A549 (cell line): ENCODE results near the gene TSPAN1. TPM values are rescaled to one million over a fixed set of nuclear protein-coding genes. Genes with fewer than 3 reads are reported as not detected.

Source experiments
- ATAC-seq, 2 experiments: fragments of 200-7000 bp in 1 of 2; fragments of >200 bp in 1 of 2; cut with Nextera tagmentation in 1 of 2; cut with Tn5 transposase in 1 of 2; 3 replicates each; pipeline versions ENCODE4 v1.8.0 to v1.9.1; 2018 to 2020; ENCODE audit warnings: mild to moderate bottlenecking in 1 of 2, moderate library complexity in 1 of 2
- CTCF ChIA-PET: fragments of 300-600 bp; sonication (Branson Sonifier 250); formaldehyde crosslinking; extraction: SDS; loops from one replicate; lab custom pipeline; 2021; ENCODE audit warnings: antibody characterized with exemption, inconsistent platforms; lab: Yijun Ruan, JAX
- POLR2A ChIA-PET: fragments of 350-600 bp; formaldehyde crosslinking; extraction: SDS; loops from one replicate; lab custom pipeline; 2021; ENCODE audit warnings: antibody characterized with exemption, inconsistent platforms; lab: Yijun Ruan, JAX
- DNase-seq, 2 experiments: peaks; one replicate each; pipeline versions ENCODE4 v3.0.0 to v3.0.0-alpha.2; 2011 to 2016; ENCODE audit warnings: low read depth in 1 of 2, low spot score in 1 of 2
- FAIRE-seq: peaks from 2 replicates; lab custom pipeline; 2011; peaks lifted over from hg19 to GRCh38; lab: Jason Lieb, UNC
- H3K27ac ChIP-seq, 2 experiments: fragments of >200 bp; sonication (Bioruptor Twin); formaldehyde crosslinking; 3 replicates each; pipeline ENCODE4 v1.5.1; 2016 to 2017
- H3K4me1 ChIP-seq: fragments of >200 bp; sonication (Bioruptor Twin); formaldehyde crosslinking; 3 replicates; pipeline ENCODE4 v1.6.1; 2016
- H3K4me2 ChIP-seq: fragments of >200 bp; sonication (Bioruptor Twin); formaldehyde crosslinking; 3 replicates; pipeline ENCODE4 v1.6.1; 2016
- H3K4me3 ChIP-seq: fragments of >200 bp; sonication (Bioruptor Twin); formaldehyde crosslinking; 3 replicates; pipeline ENCODE4 v1.5.1; 2016
- H3K9me3 ChIP-seq: fragments of >200 bp; sonication (Bioruptor Twin); formaldehyde crosslinking; 3 replicates; pipeline ENCODE4 v1.6.1; 2016
- BHLHE40 ChIP-seq: IDR thresholded peaks from 2 replicates; pipeline ENCODE4 v1.6.1; 2012; ENCODE audit warnings: low read depth, low read length, inconsistent platforms
- CBX8 ChIP-seq: fragments of 200-600 bp; sonication (generic); IDR thresholded peaks from 2 replicates; pipeline ENCODE4 v1.6.1; 2016
- E2F6 ChIP-seq: IDR thresholded peaks from 2 replicates; pipeline ENCODE4 v1.6.1; 2012; ENCODE audit warnings: low read depth, borderline replicate concordance
- EHF ChIP-seq: fragments of 250-450 bp; sonication (Bioruptor Pico); IDR thresholded peaks from 2 replicates; pipeline ENCODE4 v1.5.0; 2020; ENCODE audit warnings: mild to moderate bottlenecking
- ESRRA ChIP-seq: fragments of 150-350 bp; IDR thresholded peaks from 2 replicates; pipeline ENCODE4 v1.6.1; 2014; ENCODE audit warnings: mild to moderate bottlenecking, low read length, borderline replicate concordance
- HOXB5 ChIP-seq: fragments of 250-450 bp; sonication (Bioruptor Pico); IDR thresholded peaks from 2 replicates; pipeline ENCODE4 v1.5.0; 2020; ENCODE audit warnings: mild to moderate bottlenecking, moderate library complexity
- KDM5A ChIP-seq: fragments of 200-600 bp; sonication (generic); IDR thresholded peaks from 2 replicates; pipeline ENCODE4 v1.6.1; 2016; ENCODE audit warnings: antibody characterized with exemption, mild to moderate bottlenecking
- MYC ChIP-seq: IDR thresholded peaks from 2 replicates; pipeline ENCODE4 v1.6.1; 2012; ENCODE audit warnings: mild to moderate bottlenecking, inconsistent platforms, low read length, improper control_type of control experiment, borderline replicate concordance
- NPAS2 ChIP-seq: fragments of 250-450 bp; sonication (Bioruptor Pico); IDR thresholded peaks from 2 replicates; pipeline ENCODE4 v1.8.0; 2022; ENCODE audit warnings: mild to moderate bottlenecking, moderate library complexity, borderline replicate concordance
- PBX3 ChIP-seq: IDR thresholded peaks from 2 replicates; pipeline ENCODE4 v1.6.1; 2012
- PHF8 ChIP-seq: fragments of 200-600 bp; sonication (generic); IDR thresholded peaks from 2 replicates; pipeline ENCODE4 v1.6.1; 2016; ENCODE audit warnings: low read depth, mild to moderate bottlenecking, antibody characterized with exemption, moderate library complexity, borderline replicate concordance
- POLR2A ChIP-seq: IDR thresholded peaks from 2 replicates; pipeline ENCODE4 v1.6.1; 2012; ENCODE audit warnings: mild to moderate bottlenecking, low read length
- RAD21 ChIP-seq, 2 experiments: fragments of >200 bp in 1 of 2; sonication (Bioruptor Twin) in 1 of 2; formaldehyde crosslinking in 1 of 2; IDR thresholded peaks in 1 of 2; conservative IDR thresholded peaks in 1 of 2; 2 replicates in 1 of 2; 3 replicates in 1 of 2; pipeline ENCODE4 v1.6.1; 2012 to 2018; ENCODE audit warnings: inconsistent platforms in 1 of 2
- RNF2 ChIP-seq: fragments of 200-600 bp; sonication (generic); IDR thresholded peaks from 2 replicates; pipeline ENCODE4 v1.6.1; 2016; ENCODE audit warnings: low read depth, mild to moderate bottlenecking, antibody characterized with exemption, moderate library complexity, borderline replicate concordance
- TFCP2L1 ChIP-seq: fragments of 250-450 bp; sonication (Bioruptor Pico); IDR thresholded peaks from 2 replicates; pipeline ENCODE4 v1.5.0; 2021; ENCODE audit warnings: mild to moderate bottlenecking
- ZNF302 ChIP-seq: fragments of 250-450 bp; sonication (Bioruptor Pico); IDR thresholded peaks from 2 replicates; pipeline ENCODE4 v1.9.0; 2021; ENCODE audit warnings: inconsistent platforms, mild to moderate bottlenecking, moderate library complexity
- ZSCAN20 ChIP-seq: fragments of 250-450 bp; sonication (Bioruptor Pico); IDR thresholded peaks from 2 replicates; pipeline ENCODE4 v1.8.0; 2022; ENCODE audit warnings: mild to moderate bottlenecking, moderate library complexity
- WGBS: methylation state at CpG from one replicate; pipeline ENCODE4 v1.1.6; 2017; ENCODE audit errors: missing lambda C conversion rate; 5-methylcytosine and 5-hydroxymethylcytosine counted together
- polyA plus RNA-seq, 4 experiments: library from polyadenylated mRNA; depleted of rRNA in 3 of 4; stranded (reverse); fragments of >200 nt; fragmentation: RNase III in 1 of 4; extraction: RNeasy Plus Mini Kit Qiagen cat#74134 plus additional on column Dnase treatment in 1 of 4; gene quantifications; 2 replicates in 3 of 4; 3 replicates in 1 of 4; pipeline ENCODE4 v1.2.3, GENCODE V29; 2011 to 2017

TSPAN1 gene
- polyA plus RNA-seq, 2 of the 4 experiments (the other 2 are of a cell fraction): 2.1 TPM

GRCh38 chr1:46187106-46187869 is 12.4 kb downstream of the TSPAN1 start:
- FAIRE-seq: no peak
- no peak overlapping the region for H3K4me2 ChIP-seq
- ATAC-seq: no peak
- 88% methylated on average over 6 of the region's 8 CpGs for WGBS
- H3K4me3 ChIP-seq: no peak overlapping the region
- no peaks in the 10 kb centered on the region for H3K9me3 ChIP-seq
- TF ChIP-seq BHLHE40 (no peak), ZNF302 (CRISPR knock-in tag) (no peak), ZSCAN20 (CRISPR knock-in tag) (no peak), TFCP2L1 (CRISPR knock-in tag) (no peak), NPAS2 (CRISPR knock-in tag) (no peak), RNF2 (no peak), MYC (no peak), POLR2A (no peak), HOXB5 (no peak), ESRRA (no peak)
- POLR2A ChIA-PET: no interaction called here
- H3K27ac ChIP-seq: no peak overlapping the region
- no peak for DNase-seq
- peaks cover 21% of the 10 kb centered on the region for H3K4me1 ChIP-seq
- CTCF ChIA-PET: interaction anchor here (1.3 kb wide), 1 partner anchor 36 kb away, joined by 6 read pairs; no protein-coding TSS in a partner anchor

- peak; percentile 28 to 52; a peak in 3 of 6 replicates for ATAC-seq
- CTCF ChIA-PET: no interaction called here
These were observed 13.6 kb downstream of the TSPAN1 start for GRCh38 chr1:46188295-46189030.

DNA sequence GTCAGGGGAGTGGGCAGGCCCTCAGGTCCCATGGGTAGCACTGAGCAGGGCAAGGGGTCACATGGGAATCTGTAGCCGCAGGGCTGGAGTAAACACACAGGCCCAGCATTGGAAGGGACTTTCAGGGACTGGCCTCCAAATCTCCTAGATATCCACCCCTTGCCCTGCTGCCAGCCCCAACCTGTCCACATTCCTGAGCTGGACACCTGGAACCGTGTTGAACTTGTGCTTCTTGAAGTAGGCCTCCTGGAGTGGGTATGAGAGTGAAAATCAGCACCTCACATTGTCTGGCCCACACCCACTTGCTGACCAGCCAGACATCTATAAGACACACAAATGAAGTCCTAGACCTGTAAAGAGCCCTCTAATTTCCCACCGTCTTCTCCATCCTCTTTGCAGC is 15.7 kb downstream of the TSPAN1 start:
- FAIRE-seq: no peak
- DNase-seq: no peak
- 72% methylated on average over 2 of the region's 3 CpGs for WGBS
- POLR2A ChIA-PET: no interaction called here
- TF ChIP-seq EHF (CRISPR knock-in tag) (no peak), PBX3 (no peak), RAD21 (conservative IDR thresholded peaks at IDR 0.05 in 1 of 2, IDR thresholded peaks at IDR 0.05 in 1 of 2) (no peak), E2F6 (no peak), ZNF302 (CRISPR knock-in tag) (no peak), CBX8 (no peak), PHF8 (no peak)
- CTCF ChIA-PET: interaction anchor here (1.5 to 1.8 kb wide), 2 partner anchors 10 to 33 kb away, joined by 6 to 7 read pairs; no protein-coding TSS in a partner anchor
- Histone ChIP-seq H3K9me3 (no peaks in the 10 kb centered on the region), H3K4me1 (no peaks in the 10 kb centered on the region), H3K4me2 (no peak overlapping the region), H3K27ac (no peak overlapping the region), H3K4me3 (no peak overlapping the region)
- no peak for ATAC-seq

More at GRCh38 chr1:46188295-46189030, 13.6 kb downstream of the TSPAN1 start:
- no peak for FAIRE-seq
- POLR2A ChIA-PET: no interaction called here
- 79% methylated on average over 5 of the region's 6 CpGs for WGBS
- peaks cover 9% of the 10 kb centered on the region for H3K4me1 ChIP-seq
- TF ChIP-seq RAD21 (conservative IDR thresholded peaks at IDR 0.05 in 1 of 2, IDR thresholded peaks at IDR 0.05 in 1 of 2): peak in 1 of 2 experiments; percentile 12; a peak in 1 of 5 replicates
- TF ChIP-seq KDM5A: no peak
- TF ChIP-seq, all 56 proteins: peak for 1
- Histone ChIP-seq H3K4me2 (no peak overlapping the region), H3K9me3 (no peaks in the 10 kb centered on the region), H3K27ac (no peak overlapping the region), H3K4me3 (no peak overlapping the region)
- DNase-seq: peak in 1 of 2 experiments; percentile 12
